ENCODE results near the gene ARID3B. TPM values are rescaled to one million over a fixed set of nuclear protein-coding genes. Genes with fewer than 3 reads are reported as not detected.
A peak's percentile ranks its signal among the peaks of the same experiment; 100 is the strongest.
"Not testable (repeated sequence)": the region's sequence is repeated elsewhere in the genome, so short reads cannot be mapped to it uniquely, and the experiment has no call there.

The ARID3B gene
- polyA plus RNA-seq (2013, experiment 1 of 2; ENCODE audit: insufficient read length) = 3.6 TPM
- 3.2 TPM for polyA plus RNA-seq (2013, experiment 2 of 2; ENCODE audit: insufficient read length)

DNA sequence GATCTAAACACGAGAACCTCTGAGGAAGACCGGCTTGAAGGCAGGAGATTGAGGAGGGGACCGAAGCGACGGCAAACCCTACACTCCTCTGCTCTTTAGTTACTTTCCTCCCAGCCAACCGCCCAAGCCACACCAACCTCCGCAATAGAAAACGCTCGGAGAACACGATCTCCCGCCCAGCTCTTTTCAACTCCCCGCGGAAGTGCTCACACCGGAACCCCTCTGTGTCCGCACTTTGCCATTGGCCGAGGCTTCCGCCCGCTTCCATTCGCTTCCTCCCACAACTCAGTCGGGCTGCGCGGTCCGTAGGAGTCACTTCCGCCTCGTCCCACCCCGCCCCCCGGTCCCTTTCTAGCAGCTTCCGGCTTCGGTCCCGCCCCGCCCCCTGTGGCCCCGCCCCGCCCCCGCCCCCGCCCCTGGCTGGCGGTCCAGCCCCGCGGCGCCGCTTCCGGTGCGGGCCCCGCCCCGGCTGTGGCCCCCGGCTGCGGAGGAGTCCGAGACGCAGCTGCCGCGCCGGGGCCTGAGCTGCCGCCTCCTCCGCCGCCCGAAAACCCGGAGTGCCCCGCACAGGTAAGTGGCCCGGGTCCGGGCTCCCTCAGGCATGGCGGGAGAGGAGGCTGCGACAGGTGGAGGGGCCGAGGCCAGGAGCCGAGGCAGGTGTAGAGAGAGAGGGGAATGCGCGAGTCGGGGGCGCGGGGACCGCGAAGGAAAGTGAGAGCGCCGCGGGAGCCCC, at the start of gene ARID3B:
Gene ARID3B, plus strand, starts transcription at position 460 of the 733 bp plus-strand sequence. CDS start 2,717 bp downstream, outside the sequence.
- peak; percentile 98 for DNase-seq

DNA sequence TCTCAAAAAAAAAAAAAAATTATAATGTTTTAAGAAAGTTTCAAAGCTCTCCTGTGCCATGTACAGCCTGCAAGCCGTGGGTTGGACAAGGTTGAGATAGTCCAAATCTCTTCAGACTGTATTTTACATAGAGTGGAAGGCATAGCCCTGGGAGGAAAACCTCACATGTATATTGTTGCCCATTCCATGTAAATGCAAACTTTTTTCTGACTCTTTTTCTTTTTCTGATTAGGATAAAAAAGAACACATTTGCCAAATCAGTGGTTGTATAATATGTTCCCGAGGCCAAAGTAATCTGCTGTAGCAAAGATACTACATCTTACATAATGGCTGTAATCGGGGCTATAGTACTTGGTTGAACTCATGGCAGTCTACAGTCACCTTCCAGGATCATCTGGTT, 44.4 kb upstream of the ARID3B start:
- DNase-seq = no peak

DNA sequence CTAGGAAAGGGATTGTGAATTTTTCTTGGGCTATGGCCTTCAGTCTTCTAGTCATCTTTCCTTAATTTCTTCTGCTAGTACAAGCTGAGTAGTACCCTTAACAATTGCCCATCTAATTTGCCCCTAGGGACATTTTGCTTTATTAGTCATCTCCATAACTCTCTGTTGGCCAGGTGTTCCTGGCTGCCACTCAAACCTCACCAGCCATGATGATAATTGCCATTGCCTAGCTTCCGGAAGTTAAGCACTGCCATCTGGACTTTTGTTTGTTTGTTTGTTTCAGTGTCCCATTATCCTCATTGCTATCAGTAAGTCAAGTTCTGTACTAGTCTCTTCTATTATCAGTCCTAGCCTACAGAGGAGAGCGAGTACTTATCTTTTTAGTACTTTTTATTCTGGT, 43.4 kb upstream of the ARID3B start:
- DNase-seq = no peak

GRCh38 chr15:74499366-74499765, 41.7 kb upstream of the ARID3B start:
- DNase-seq = no peak

DNA sequence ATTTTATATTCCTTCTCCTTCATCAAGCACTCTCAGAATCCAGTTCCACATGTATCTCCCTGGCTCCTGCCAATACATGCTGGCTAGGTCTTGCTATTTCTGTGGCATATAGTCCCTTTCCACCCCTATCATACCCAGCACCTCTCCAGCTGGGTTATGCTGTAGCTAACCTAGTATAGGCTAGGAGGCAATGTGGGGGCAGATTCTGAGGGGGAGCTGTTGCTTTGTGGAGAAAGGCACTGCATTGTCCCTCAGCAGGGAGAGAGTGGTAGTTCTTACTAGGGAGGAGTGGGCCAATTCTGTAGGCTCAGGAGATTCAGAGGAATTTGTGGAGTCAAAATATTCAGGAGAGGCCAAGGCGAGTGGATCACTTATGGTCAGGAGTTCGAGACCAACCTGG, 40.6 kb upstream of the ARID3B start:
- DNase-seq = no peak

DNA sequence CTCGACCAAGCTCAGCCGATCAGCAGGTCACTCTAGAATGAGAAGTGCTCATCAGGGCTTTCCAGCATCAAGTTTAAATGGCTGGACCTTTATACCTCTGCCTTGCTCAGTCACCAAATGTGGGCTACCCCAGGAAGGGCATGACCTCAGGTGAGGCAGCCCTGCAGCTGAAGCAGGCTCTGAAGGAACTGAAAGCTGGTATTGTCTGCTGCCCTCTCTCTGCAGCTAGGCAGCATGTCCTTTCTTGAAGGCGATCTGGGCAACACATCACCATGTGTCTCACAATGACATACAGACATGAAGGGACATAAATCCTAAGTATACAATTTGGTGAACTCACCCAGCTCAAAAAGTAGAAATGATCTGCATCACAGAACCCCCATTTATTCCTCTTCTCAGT, 38.7 kb upstream of the ARID3B start:
- no peak for DNase-seq

DNA sequence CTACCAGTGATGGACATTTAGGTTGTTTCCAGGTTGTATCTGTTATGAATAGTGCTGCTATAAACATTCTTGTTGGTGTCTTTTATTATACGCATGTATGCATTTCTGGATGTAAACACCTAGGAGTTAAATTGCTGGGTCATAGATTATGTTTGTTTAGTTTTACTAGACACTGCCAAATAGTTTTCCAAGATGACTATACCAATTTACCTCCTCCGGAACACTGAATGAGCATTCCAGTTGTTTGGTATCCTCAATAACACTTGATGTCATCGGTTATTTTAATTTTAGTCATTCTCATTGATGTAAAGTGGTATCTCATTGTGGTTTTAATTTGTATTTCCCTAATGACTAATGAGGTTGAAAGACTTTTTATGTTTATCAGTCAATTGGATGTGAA, 36.6 kb upstream of the ARID3B start:
- DNase-seq = no peak

- no peak for DNase-seq
Observed at GRCh38 chr15:74504836-74505235, 36.2 kb upstream of the ARID3B start.

- peak; percentile 43 for DNase-seq
Observed at GRCh38 chr15:74505837-74506514, 35.0 kb upstream of the ARID3B start.

GRCh38 chr15:74506515-74506840, 34.5 kb upstream of the ARID3B start:
- no peak for DNase-seq

GRCh38 chr15:74511583-74511982, 29.4 kb upstream of the ARID3B start:
- DNase-seq = no peak

DNA sequence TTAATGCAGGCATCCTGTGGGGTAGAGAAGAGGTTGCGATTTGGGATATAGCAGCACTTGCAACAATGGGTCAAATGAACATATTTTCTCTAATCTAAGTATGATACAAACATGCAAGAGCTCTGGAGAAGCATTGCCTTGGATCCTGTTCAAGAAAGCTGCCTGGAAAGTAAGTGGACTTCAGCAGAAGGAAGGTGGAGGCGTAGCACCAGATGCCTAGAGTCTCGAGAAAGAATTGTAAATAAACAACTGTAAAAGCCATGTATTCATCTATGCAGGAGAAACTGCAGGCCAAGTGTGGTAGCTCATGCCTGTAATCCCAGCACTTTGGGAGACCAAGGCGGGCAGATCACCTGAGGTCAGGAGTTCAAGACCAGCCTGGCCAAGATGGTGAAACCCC, 27.0 kb upstream of the ARID3B start:
- DNase-seq = not testable (repeated sequence)

DNA sequence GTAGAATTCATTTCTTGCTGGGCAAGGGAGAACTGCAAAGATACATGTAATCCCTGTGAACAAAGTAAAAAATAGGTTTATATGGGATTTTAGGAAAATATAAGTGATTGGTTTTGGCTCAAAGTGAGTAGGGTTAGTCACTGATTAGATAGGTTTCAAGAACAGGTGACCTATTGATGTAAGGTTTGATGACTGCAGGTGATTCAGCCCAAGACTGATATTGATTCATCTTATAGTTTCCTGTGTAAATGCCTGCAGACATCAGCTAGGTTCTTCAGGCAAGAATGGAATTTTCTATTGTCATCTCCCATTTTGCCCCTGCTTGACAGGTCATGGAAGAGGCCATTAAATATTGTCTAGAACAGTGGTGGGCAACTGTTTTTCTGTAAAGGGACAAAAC, 23.9 kb upstream of the ARID3B start:
- no peak for DNase-seq

DNA sequence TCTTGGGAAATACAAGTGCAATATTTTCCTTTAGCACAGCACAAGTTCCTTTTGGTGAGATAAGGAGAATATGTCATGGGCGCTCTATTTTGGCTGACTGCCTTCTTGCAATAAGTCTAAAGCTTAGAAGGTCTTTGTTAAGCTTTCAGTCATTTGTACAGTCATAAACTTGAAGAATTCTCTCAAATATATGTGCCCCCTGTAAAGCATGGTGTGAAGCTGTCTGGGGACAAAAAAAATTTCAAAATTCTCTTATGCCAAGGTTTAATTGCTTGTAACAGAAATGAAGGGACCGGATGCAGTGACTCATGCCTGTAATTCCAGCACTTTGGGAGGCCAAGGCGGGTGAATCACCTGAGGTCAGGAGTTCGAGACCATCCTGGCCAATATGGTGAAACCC, 21.7 kb upstream of the ARID3B start:
- DNase-seq = peak; percentile 42

GRCh38 chr15:74520407-74520806, 20.6 kb upstream of the ARID3B start:
- no peak for DNase-seq

DNA sequence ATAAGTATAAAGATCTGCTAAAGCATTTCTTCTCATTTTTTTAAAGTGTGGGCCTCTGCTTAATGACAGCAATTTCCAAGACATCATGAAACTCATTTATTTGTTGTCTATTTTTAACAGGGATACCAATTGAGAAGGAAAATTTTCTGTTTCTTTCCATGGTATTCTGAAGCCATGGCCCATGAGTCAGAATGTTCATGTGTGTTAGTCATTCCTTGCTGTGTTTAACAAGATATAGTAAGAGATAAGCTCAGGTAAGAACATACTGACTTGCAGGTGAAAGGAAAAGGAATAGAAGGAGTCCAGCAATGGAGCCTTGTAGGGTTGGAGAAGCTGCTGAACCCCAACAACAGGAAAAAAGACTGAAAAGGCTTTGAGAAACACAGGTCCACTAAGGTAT, 17.0 kb upstream of the ARID3B start:
- no peak for DNase-seq

- no peak for DNase-seq
Observed at GRCh38 chr15:74525309-74525708, 15.7 kb upstream of the ARID3B start.

- DNase-seq = peak; percentile 86
Observed at GRCh38 chr15:74525945-74526344, 15.1 kb upstream of the ARID3B start.

DNA sequence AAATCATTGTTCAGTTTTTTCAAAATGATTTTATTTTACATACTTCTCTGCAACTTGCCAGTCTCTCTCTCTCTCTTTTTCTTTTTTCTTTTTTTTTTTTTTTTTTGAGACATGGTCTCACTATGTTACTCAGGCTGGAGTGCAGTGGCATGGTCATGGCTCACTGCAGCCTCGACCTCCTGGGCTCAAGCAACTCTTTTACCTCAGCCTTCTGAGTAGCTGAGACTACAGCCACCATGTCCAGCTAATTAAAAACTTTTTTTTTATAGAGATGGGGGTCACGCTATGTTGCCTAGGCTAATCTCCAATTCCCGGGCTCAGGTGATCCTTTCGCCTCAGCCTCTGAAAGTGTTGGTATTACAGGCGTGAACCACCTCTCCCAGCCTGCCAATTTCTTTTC, 12.1 kb upstream of the ARID3B start:
- DNase-seq = no peak

DNA sequence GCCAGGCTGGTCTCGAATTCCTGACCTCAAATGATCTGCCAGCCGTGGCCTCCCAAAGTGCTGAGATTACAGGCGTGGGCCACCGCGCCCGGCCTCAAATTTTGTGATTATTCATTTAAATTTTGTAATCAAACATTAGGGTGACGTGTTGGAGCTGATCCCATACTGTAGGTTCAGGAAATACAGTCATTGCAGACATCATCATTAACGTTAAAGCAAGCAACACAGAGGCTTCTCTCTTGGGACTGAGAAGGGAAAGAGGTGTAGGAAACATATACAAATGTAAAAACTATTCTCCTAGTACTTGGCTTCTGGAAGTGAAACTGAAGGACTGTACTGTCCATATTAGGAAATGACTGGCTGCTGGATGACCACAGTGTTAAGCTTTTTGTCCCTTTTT, 11.1 kb upstream of the ARID3B start:
- peak; percentile 76 for DNase-seq

- DNase-seq = no peak
Observed at GRCh38 chr15:74530771-74531143, 10.3 kb upstream of the ARID3B start.

GRCh38 chr15:74531144-74531811, 9.7 kb upstream of the ARID3B start:
- peak; percentile 97 for DNase-seq

- no peak for DNase-seq
Observed at GRCh38 chr15:74535388-74536084, 5.5 kb upstream of the ARID3B start.
